GM13976 (cell line): ENCODE measurements around the gene CHRND.

ENCODE experiments used
- DNase-seq: peaks from one replicate; pipeline ENCODE4 v3.0.0; 2012; ENCODE audit warnings: low spot score
- in situ Hi-C: fragments of 300-500 bp; cut with MboI; formaldehyde crosslinking; loops from one replicate; pipeline ENCODE4 v1.12.0; 2022; ENCODE audit warnings: low sequenced_read_pairs, mixed read lengths, inconsistent platforms; ENCODE audit not compliant: unreplicated experiment
- TF ChIP-seq, protein P1 (sequence below): IDR thresholded peaks from 2 replicates; pipeline ENCODE4 v1.5.1; 2012; ENCODE audit warnings: borderline replicate concordance, mild to moderate bottlenecking; ENCODE audit not compliant: insufficient read depth; ENCODE audit errors: extremely low read depth, missing control alignments, control extremely low read depth

Gene CHRND

DNA sequence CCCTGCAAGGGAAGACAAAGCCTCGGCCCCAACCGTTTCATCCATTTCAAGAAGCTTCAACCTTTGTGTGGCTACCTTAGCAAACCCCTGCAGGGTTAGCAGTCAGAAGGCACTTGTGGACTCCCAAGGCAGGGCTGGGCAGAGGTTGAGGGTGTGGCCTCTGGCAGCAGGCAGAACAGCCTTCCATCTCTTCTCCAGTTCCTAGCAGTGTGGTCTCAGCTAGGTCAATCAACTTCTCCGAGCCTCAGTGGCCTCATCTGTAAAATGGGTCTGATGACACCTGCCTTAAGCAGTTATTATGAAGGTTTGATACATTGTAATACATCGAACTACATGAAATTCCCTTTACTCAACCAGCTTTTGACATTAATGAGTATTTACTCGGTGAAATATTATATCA lies 12.6 kb upstream of the CHRND start:
- TF ChIP-seq, protein P1, sequence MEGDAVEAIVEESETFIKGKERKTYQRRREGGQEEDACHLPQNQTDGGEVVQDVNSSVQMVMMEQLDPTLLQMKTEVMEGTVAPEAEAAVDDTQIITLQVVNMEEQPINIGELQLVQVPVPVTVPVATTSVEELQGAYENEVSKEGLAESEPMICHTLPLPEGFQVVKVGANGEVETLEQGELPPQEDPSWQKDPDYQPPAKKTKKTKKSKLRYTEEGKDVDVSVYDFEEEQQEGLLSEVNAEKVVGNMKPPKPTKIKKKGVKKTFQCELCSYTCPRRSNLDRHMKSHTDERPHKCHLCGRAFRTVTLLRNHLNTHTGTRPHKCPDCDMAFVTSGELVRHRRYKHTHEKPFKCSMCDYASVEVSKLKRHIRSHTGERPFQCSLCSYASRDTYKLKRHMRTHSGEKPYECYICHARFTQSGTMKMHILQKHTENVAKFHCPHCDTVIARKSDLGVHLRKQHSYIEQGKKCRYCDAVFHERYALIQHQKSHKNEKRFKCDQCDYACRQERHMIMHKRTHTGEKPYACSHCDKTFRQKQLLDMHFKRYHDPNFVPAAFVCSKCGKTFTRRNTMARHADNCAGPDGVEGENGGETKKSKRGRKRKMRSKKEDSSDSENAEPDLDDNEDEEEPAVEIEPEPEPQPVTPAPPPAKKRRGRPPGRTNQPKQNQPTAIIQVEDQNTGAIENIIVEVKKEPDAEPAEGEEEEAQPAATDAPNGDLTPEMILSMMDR: no peak
- no peak for DNase-seq
- in situ Hi-C loops: no loop called here

DNA sequence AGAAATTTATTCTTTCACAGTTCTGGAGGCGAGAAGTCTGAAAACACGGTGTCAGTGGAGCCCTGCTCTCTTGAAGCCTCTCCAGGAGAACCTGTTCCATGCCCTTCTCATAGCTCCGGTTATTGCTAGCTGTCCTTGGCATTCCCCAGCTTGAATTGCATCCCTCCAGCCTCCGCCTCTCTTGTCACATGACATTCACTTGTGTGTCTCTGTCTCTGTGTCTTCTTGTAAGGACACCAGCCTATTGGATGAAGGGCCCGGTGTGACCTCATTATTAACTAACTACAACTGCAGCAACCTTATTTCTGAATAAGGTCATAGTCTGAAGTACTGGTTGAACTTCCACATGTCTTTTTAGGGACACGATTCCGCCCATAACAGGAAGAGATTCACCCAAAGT lies 10.3 kb upstream of the CHRND start:
- TF ChIP-seq, protein P1: no peak
- DNase-seq: no peak
- in situ Hi-C loops: no loop called here

DNA sequence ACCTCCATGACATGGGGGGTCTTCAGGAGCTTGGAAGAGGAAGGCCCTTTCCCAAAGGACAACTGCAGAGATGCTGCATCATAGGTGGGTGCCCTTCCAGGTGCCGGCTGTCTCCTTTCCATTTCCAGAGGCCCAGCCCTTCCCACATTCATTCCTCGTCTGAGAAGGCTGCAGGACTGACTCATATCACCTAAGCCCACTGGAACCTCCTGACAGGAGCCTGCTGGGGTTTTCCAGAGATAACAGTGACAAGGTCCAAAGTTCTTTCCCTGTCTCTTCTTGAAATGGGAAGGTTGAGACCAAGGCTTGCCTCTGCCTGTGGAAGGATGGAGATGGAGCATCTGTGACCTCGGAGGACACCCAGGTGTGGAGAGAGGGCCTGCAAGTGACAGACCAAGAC lies 9.4 kb upstream of the CHRND start:
- DNase-seq: no peak
- in situ Hi-C loops: no loop called here
- TF ChIP-seq, protein P1: no peak

DNA sequence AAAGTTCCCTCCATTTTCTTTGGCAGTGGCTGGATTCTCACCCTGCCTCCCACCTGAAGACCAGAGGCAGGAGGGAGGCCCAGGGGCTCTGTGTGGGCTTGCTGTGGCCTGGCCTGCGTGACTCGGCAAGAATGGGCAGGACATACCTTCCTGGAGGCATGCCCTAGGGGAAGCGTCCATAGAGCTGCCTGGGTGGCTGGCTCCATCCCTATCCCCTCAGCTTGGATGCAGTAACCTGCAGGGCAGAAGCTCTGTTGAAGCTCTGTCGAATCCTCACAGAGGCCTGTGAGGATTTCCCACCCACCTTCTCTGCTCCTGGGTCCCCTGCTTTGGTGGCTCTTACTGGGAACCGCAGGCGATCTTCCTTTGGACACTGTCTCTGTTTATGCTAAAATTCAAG lies 7.1 kb upstream of the CHRND start:
- DNase-seq: no peak
- in situ Hi-C loops: no loop called here
- TF ChIP-seq, protein P1: no peak

DNA sequence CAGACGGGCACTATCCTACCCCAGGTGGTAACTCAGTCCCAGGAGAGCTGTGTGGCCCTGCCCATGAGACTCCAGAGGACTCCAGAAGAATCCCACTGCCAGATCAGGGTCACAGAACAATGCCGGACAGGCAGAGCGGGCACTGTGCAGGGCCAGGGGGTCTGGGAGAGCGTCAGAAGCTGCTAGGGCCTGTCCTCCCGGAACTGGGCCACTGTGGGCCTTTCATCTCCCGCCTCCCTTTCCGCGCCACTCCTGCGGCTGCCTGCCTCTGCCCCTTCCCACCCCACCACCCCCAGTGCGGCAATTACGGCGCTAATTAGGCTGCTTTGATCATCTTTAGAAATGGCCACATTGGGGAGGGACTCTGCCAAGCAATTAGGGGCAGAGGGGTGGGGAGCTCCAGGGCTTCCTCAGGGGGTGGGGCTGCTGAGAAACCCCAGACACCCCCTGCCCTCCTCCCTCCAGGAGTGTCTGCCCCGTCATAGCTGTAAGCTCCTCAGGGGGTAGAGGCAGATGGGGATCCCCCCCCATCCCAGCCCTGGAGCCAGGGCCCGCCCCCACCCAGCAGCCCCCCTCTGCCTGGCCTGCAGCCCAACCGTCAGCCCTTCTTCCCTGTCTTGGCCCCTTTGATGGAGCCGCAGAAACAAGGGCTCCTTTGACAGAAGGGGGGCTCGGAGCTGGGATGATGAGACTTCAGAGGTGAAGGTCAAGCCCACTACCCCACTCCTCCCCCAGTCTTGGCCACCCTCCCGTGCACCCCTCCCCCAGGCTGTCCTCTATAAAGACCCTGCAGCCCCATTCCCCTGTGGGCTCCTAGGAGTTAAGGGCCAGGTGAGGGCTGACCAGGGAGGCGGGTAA lies 6.2 kb upstream of the CHRND start, which contains the start of gene PRSS56:
TSS of gene PRSS56 (plus strand) at position 808 of the 858 bp plus-strand sequence. CDS start 211 bp downstream, outside the sequence.
- in situ Hi-C loops: no loop called here
- TF ChIP-seq, protein P1: no peak
- DNase-seq: no peak

DNA sequence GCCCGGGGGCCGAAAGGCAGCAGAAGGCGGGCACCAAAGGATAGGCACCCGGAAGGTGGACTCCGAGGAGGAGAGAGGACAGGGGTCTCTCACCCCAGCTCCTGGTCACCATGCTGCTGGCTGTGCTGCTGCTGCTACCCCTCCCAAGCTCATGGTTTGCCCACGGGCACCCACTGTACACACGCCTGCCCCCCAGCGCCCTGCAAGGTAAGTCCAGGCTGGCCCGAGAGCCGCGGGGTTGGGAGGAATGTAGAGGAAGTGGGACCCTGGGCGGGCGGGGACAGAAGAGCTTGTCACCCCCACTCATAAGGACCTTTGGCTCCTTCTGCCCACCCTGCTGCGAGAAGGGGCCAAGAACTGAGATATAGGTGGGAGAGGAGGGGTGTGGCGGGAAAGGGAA lies 5.5 kb upstream of the CHRND start:
- in situ Hi-C loops: no loop called here
- TF ChIP-seq, protein P1: no peak
- no peak for DNase-seq
